Esophagus mucosa (tissue), 1 donor: Measurements from ENCODE around the gene MSH2. TPM values are rescaled to one million over a fixed set of nuclear protein-coding genes. Genes with fewer than 3 reads are reported as not detected.
"Not testable (repeated sequence)": the region's sequence is repeated elsewhere in the genome, so short reads cannot be mapped to it uniquely, and the experiment has no call there.

Experiments used
- ATAC-seq: fragments of 200-7000 bp; cut with Tn5 transposase; one replicate; pipeline ENCODE4 v1.9.1; 2020
- total RNA-seq: library from RNA; stranded (reverse); gene quantifications from one replicate; pipeline ENCODE4 v1.2.4, GENCODE V29; 2023
- donor health status: DM: yes; HTN: yes; CAD: no.

Gene MSH2
- total RNA-seq, 1 donor from 2014 or later: 10.7 TPM

- not testable (repeated sequence) for ATAC-seq
These were observed 5.0 kb downstream of the MSH2 start for GRCh38 chr2:47407976-47408375.

GRCh38 chr2:47414682-47415458 lies 11.9 kb downstream of the MSH2 start:
- no peak for ATAC-seq

GRCh38 chr2:47420214-47420613 lies 17.3 kb downstream of the MSH2 start:
- ATAC-seq: no peak

- peak; percentile 37 for ATAC-seq
These were observed 17.7 kb downstream of the MSH2 start for GRCh38 chr2:47420683-47421082.

- ATAC-seq: no peak
These were observed 19.1 kb downstream of the MSH2 start for GRCh38 chr2:47422016-47422415.

GRCh38 chr2:47422560-47422959 lies 19.6 kb downstream of the MSH2 start:
- ATAC-seq: no peak

- ATAC-seq: no peak
These were observed 23.8 kb downstream of the MSH2 start for GRCh38 chr2:47426786-47427185.

- peak; percentile 33 for ATAC-seq
These were observed 26.8 kb downstream of the MSH2 start for GRCh38 chr2:47429795-47430194.

GRCh38 chr2:47433006-47433405 lies 30.1 kb downstream of the MSH2 start:
- ATAC-seq: not testable (repeated sequence)

- not testable (repeated sequence) for ATAC-seq
These were observed 30.5 kb downstream of the MSH2 start for GRCh38 chr2:47433445-47433844.

GRCh38 chr2:47437287-47437686 lies 34.3 kb downstream of the MSH2 start:
- ATAC-seq: no peak

GRCh38 chr2:47438106-47438505 lies 35.1 kb downstream of the MSH2 start:
- no peak for ATAC-seq

GRCh38 chr2:47438783-47439182 lies 35.8 kb downstream of the MSH2 start:
- ATAC-seq: no peak

- ATAC-seq: no peak
These were observed 48.8 kb downstream of the MSH2 start for GRCh38 chr2:47451790-47452189.

GRCh38 chr2:47452761-47453160 lies 49.8 kb downstream of the MSH2 start:
- no peak for ATAC-seq

GRCh38 chr2:47454818-47455217 lies 51.9 kb downstream of the MSH2 start:
- ATAC-seq: not testable (repeated sequence)

GRCh38 chr2:47455411-47455810 lies 52.5 kb downstream of the MSH2 start:
- no peak for ATAC-seq

GRCh38 chr2:47456851-47457250 lies 53.9 kb downstream of the MSH2 start:
- ATAC-seq: no peak

GRCh38 chr2:47457268-47457667 lies 54.3 kb downstream of the MSH2 start:
- no peak for ATAC-seq

- no peak for ATAC-seq
These were observed 56.1 kb downstream of the MSH2 start for GRCh38 chr2:47459021-47459420.

- ATAC-seq: no peak
These were observed 57.8 kb downstream of the MSH2 start for GRCh38 chr2:47460766-47461165.

GRCh38 chr2:47471429-47472116 lies 68.6 kb downstream of the MSH2 start:
- no peak for ATAC-seq

GRCh38 chr2:47479863-47480262 lies 76.9 kb downstream of the MSH2 start:
- ATAC-seq: no peak

- ATAC-seq: no peak
These were observed 80.2 kb downstream of the MSH2 start for GRCh38 chr2:47483191-47483590.
